DMS53 treated with DMSO at 0.1 percent for 48 hours (cell line): Measurements from ENCODE around the gene CENPC.
"Not testable (repeated sequence)": the region's sequence is repeated elsewhere in the genome, so short reads cannot be mapped to it uniquely, and the experiment has no call there.

Source experiments
- DNase-seq: peaks from one replicate; lab custom pipeline; 2025; ENCODE audit not compliant: unreplicated experiment; lab: John Stamatoyannopoulos, UW

Gene CENPC

GRCh38 chr4:67470871-67471270, 74.4 kb downstream of the CENPC start:
- DNase-seq, result no peak

GRCh38 chr4:67468830-67469229, 76.5 kb downstream of the CENPC start:
- no peak for DNase-seq

GRCh38 chr4:67466751-67467150, 78.6 kb downstream of the CENPC start:
- no peak for DNase-seq

GRCh38 chr4:67465763-67466052, 79.6 kb downstream of the CENPC start:
- no peak for DNase-seq

- no peak for DNase-seq
These were observed 80.1 kb downstream of the CENPC start for GRCh38 chr4:67465032-67465762.

GRCh38 chr4:67460574-67460973, 84.7 kb downstream of the CENPC start:
- DNase-seq, result no peak

- no peak for DNase-seq
These were observed 86.1 kb downstream of the CENPC start for GRCh38 chr4:67459164-67459563.

GRCh38 chr4:67456577-67457196, 88.6 kb downstream of the CENPC start:
- no peak for DNase-seq

- DNase-seq, result not testable (repeated sequence)
These were observed 92.5 kb downstream of the CENPC start for GRCh38 chr4:67452846-67453205.

- no peak for DNase-seq
These were observed 93.0 kb downstream of the CENPC start for GRCh38 chr4:67452100-67452845.

GRCh38 chr4:67451464-67451863, 93.8 kb downstream of the CENPC start:
- no peak for DNase-seq

GRCh38 chr4:67448621-67449020, 96.7 kb downstream of the CENPC start:
- DNase-seq, result no peak

GRCh38 chr4:67447873-67448272, 97.4 kb downstream of the CENPC start:
- DNase-seq, result no peak

GRCh38 chr4:67446811-67447210, 98.5 kb downstream of the CENPC start:
- DNase-seq, result no peak

GRCh38 chr4:67445881-67446280, 99.4 kb downstream of the CENPC start:
- not testable (repeated sequence) for DNase-seq

GRCh38 chr4:67438975-67439374, 106.3 kb downstream of the CENPC start:
- no peak for DNase-seq

- DNase-seq, result peak; percentile 2
These were observed 107.2 kb downstream of the CENPC start for GRCh38 chr4:67437974-67438713.

- DNase-seq, result peak; percentile 45
These were observed 108.6 kb downstream of the CENPC start for GRCh38 chr4:67436742-67437141.

- no peak for DNase-seq
These were observed 114.3 kb downstream of the CENPC start for GRCh38 chr4:67430989-67431388.

GRCh38 chr4:67428819-67429218, 116.5 kb downstream of the CENPC start:
- DNase-seq, result no peak
